Measurements from ENCODE around the gene OSTF1. TPM values are rescaled to one million over a fixed set of nuclear protein-coding genes. Genes with fewer than 3 reads are reported as not detected.

The OSTF1 gene
- total RNA-seq, 8 experiments from 2014 or later = 4.2 to 22.3 (median 7.3) TPM

GRCh38 chr9:75064307-75065025 lies 23.8 kb upstream of the OSTF1 start:
- 0 to 85% (median 42%) methylated on average over 1 to 2 of the region's 2 CpGs; no CpG with 5 or more reads in 1 of the 10 experiments for WGBS, 10 experiments
- Histone ChIP-seq H3K4me1 (replicated peaks in 1 of 2) (peaks cover 0 to 4% of the 10 kb centered on the region in 2 donors), H3K4me3 (no peak overlapping the region), H3K27ac (no peak overlapping the region)
- peak in 2 of 8 experiments; percentile 95 to 96 for ATAC-seq (replicated peaks in 6 of 8)
- in situ Hi-C loops (cut with MboI; ENCODE audit: low pct_unique_long_range_greater_than_20kb in 2 of 9, low sequenced_read_pairs in 9 of 9, unreplicated experiment in 9 of 9) = loop anchor here in 1 of 9 experiments (25.0 kb wide), 1 partner anchor 277 kb away; no protein-coding TSS in a partner anchor

- WGBS, 10 experiments = 40 to 100% (median 86%) methylated on average over 1 to 2 of the region's 2 CpGs; no CpG with 5 or more reads in 2 of the 10 experiments
- Histone ChIP-seq H3K4me3 (no peak overlapping the region), H3K4me1 (replicated peaks in 1 of 2) (peaks cover 0 to 7% of the 10 kb centered on the region in 2 donors), H3K27ac (no peak overlapping the region)
- ATAC-seq (replicated peaks in 6 of 8) = no peak
- in situ Hi-C loops (cut with MboI; ENCODE audit: low pct_unique_long_range_greater_than_20kb in 2 of 9, low sequenced_read_pairs in 9 of 9, unreplicated experiment in 9 of 9) = loop anchor here in 1 of 9 experiments (25.0 kb wide), 1 partner anchor 278 kb away; no protein-coding TSS in a partner anchor
Measured at GRCh38 chr9:75065510-75065909, 22.8 kb upstream of the OSTF1 start.

- Histone ChIP-seq H3K27ac (no peak overlapping the region), H3K4me1 (replicated peaks in 1 of 2) (peaks cover 0 to 7% of the 10 kb centered on the region in 2 donors), H3K4me3 (no peak overlapping the region)
- ATAC-seq (replicated peaks in 6 of 8) = no peak
- WGBS, 10 experiments = 50 to 100% (median 90%) methylated on average over 1 to 4 of the region's 4 CpGs; no CpG with 5 or more reads in 2 of the 10 experiments
- in situ Hi-C loops (cut with MboI; ENCODE audit: low pct_unique_long_range_greater_than_20kb in 2 of 9, low sequenced_read_pairs in 9 of 9, unreplicated experiment in 9 of 9) = loop anchor here in 1 of 9 experiments (25.0 kb wide), 1 partner anchor 281 kb away; no protein-coding TSS in a partner anchor
Measured at GRCh38 chr9:75067894-75068293, 20.4 kb upstream of the OSTF1 start.

GRCh38 chr9:75069171-75069570 lies 19.1 kb upstream of the OSTF1 start:
- no peak for ATAC-seq (replicated peaks in 6 of 8)
- H3K4me3 ChIP-seq = no peak overlapping the region
- 24 to 85% (median 45%) methylated on average over 1 to 2 of the region's 2 CpGs; no CpG with 5 or more reads in 1 of the 10 experiments for WGBS, 10 experiments
- no peak overlapping the region for H3K27ac ChIP-seq
- H3K4me1 ChIP-seq (replicated peaks in 1 of 2) = peaks cover 0 to 7% of the 10 kb centered on the region in 2 donors
- in situ Hi-C loops (cut with MboI; ENCODE audit: low pct_unique_long_range_greater_than_20kb in 2 of 9, low sequenced_read_pairs in 9 of 9, unreplicated experiment in 9 of 9) = loop anchor here in 1 of 9 experiments (25.0 kb wide), 1 partner anchor 282 kb away; no protein-coding TSS in a partner anchor

GRCh38 chr9:75071530-75072122 lies 16.7 kb upstream of the OSTF1 start:
- Histone ChIP-seq H3K4me3 (no peak overlapping the region), H3K4me1 (replicated peaks in 1 of 2) (peaks cover 0 to 7% of the 10 kb centered on the region in 2 donors), H3K27ac (no peak overlapping the region)
- ATAC-seq (replicated peaks in 6 of 8) = no peak
- in situ Hi-C loops (cut with MboI; ENCODE audit: low pct_unique_long_range_greater_than_20kb in 2 of 9, low sequenced_read_pairs in 9 of 9, unreplicated experiment in 9 of 9) = loop anchor here in 4 of 9 experiments (10.0 to 25.0 kb wide), 2 partner anchors 284 to 297 kb away; no protein-coding TSS in a partner anchor
- WGBS, 10 experiments = 57 to 92% (median 79%) methylated on average over 1 to 5 of the region's 5 CpGs; no CpG with 5 or more reads in 3 of the 10 experiments

GRCh38 chr9:75072895-75073294 lies 15.4 kb upstream of the OSTF1 start:
- WGBS, 10 experiments = 86 to 100% (median 92%) methylated on average over 1 to 4 of the region's 4 CpGs; no CpG with 5 or more reads in 3 of the 10 experiments
- in situ Hi-C loops (cut with MboI; ENCODE audit: low pct_unique_long_range_greater_than_20kb in 2 of 9, low sequenced_read_pairs in 9 of 9, unreplicated experiment in 9 of 9) = loop anchor here in 4 of 9 experiments (10.0 to 25.0 kb wide), 2 partner anchors 286 to 298 kb away; no protein-coding TSS in a partner anchor
- Histone ChIP-seq H3K4me3 (no peak overlapping the region), H3K4me1 (replicated peaks in 1 of 2) (peaks cover 0 to 7% of the 10 kb centered on the region in 2 donors), H3K27ac (no peak overlapping the region)
- peak in 1 of 8 experiments; percentile 18 for ATAC-seq (replicated peaks in 6 of 8)

GRCh38 chr9:75081632-75082031 lies 6.7 kb upstream of the OSTF1 start:
- H3K4me1 ChIP-seq (replicated peaks in 1 of 2) = peaks cover 0 to 6% of the 10 kb centered on the region in 2 donors
- no peak overlapping the region for H3K4me3 ChIP-seq
- 0 to 100% (median 42%) methylated on average over 1 to 2 of the region's 2 CpGs; no CpG with 5 or more reads in 5 of the 10 experiments for WGBS, 10 experiments
- peak in 2 of 8 experiments; percentile 25 to 26 for ATAC-seq (replicated peaks in 6 of 8)
- in situ Hi-C loops (cut with MboI; ENCODE audit: low pct_unique_long_range_greater_than_20kb in 2 of 9, low sequenced_read_pairs in 9 of 9, unreplicated experiment in 9 of 9) = no loop called here
- no peak overlapping the region for H3K27ac ChIP-seq

GRCh38 chr9:75083188-75083970 lies 4.9 kb upstream of the OSTF1 start:
- peaks cover 0 to 6% of the 10 kb centered on the region in 2 donors for H3K4me1 ChIP-seq (replicated peaks in 1 of 2)

GRCh38 chr9:75084081-75084672 lies 4.1 kb upstream of the OSTF1 start:
- no peak overlapping the region for H3K27ac ChIP-seq
- in situ Hi-C loops (cut with MboI; ENCODE audit: low pct_unique_long_range_greater_than_20kb in 2 of 9, low sequenced_read_pairs in 9 of 9, unreplicated experiment in 9 of 9) = no loop called here
- 40 to 100% (median 80%) methylated on average over 1 to 5 of the region's 5 CpGs for WGBS, 10 experiments
- no peak overlapping the region for H3K4me3 ChIP-seq
- ATAC-seq (replicated peaks in 6 of 8) = no peak
- peaks cover 0 to 6% of the 10 kb centered on the region in 2 donors for H3K4me1 ChIP-seq (replicated peaks in 1 of 2)

More at GRCh38 chr9:75083188-75083970, 4.9 kb upstream of the OSTF1 start:
- in situ Hi-C loops (cut with MboI; ENCODE audit: low pct_unique_long_range_greater_than_20kb in 2 of 9, low sequenced_read_pairs in 9 of 9, unreplicated experiment in 9 of 9) = no loop called here
- H3K27ac ChIP-seq = no peak overlapping the region
- no peak for ATAC-seq (replicated peaks in 6 of 8)
- 20 to 74% (median 61%) methylated on average over 1 to 9 of the region's 12 CpGs; no CpG with 5 or more reads in 2 of the 10 experiments for WGBS, 10 experiments
- no peak overlapping the region for H3K4me3 ChIP-seq

GRCh38 chr9:75085640-75086039 lies 2.7 kb upstream of the OSTF1 start:
- in situ Hi-C loops (cut with MboI; ENCODE audit: low pct_unique_long_range_greater_than_20kb in 2 of 9, low sequenced_read_pairs in 9 of 9, unreplicated experiment in 9 of 9) = no loop called here
- H3K27ac ChIP-seq = no peak overlapping the region
- no peak overlapping the region for H3K4me3 ChIP-seq
- no CpG with 5 or more reads among the region's 1 CpG for WGBS, 10 experiments
- H3K4me1 ChIP-seq (replicated peaks in 1 of 2) = peaks cover 0 to 6% of the 10 kb centered on the region in 2 donors
- ATAC-seq (replicated peaks in 6 of 8) = no peak

GRCh38 chr9:75086541-75087288 lies 1.6 kb upstream of the OSTF1 start:
- ATAC-seq (replicated peaks in 6 of 8) = no peak
- Histone ChIP-seq H3K4me3 (peak overlapping the region in 4 of 5 donors; percentile 62 to 93 (median 76)), H3K27ac (no peak overlapping the region), H3K4me1 (replicated peaks in 1 of 2) (peaks cover 0 to 6% of the 10 kb centered on the region in 2 donors)
- in situ Hi-C loops (cut with MboI; ENCODE audit: low pct_unique_long_range_greater_than_20kb in 2 of 9, low sequenced_read_pairs in 9 of 9, unreplicated experiment in 9 of 9) = no loop called here
- 0 to 93% (median 82%) methylated on average over 2 to 13 of the region's 16 CpGs; no CpG with 5 or more reads in 1 of the 10 experiments for WGBS, 10 experiments
